ENCODE results near the gene CTPS1. TPM values are rescaled to one million over a fixed set of nuclear protein-coding genes. Genes with fewer than 3 reads are reported as not detected.

Gene CTPS1
- total RNA-seq, 2 donors from 2014 or later = 14.1 to 25.5 TPM

DNA sequence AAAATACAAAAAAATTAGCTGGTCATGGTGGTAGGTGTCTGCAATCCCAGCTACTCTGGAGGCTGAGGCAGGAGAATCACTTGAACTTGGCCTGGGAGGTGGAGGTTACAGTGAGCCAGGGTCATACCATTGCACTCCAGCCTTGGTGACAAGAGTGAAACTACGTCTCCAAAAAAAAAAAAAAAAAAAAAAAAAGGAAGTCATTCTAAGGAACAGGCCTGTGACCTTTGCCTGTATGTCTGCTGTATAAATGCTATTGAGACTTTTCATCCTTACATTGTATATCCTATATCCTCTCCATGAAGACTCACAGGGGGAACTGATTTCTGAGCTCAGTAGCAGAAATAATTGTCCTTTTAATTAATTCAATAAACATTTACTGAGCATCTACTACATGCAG, 7.5 kb upstream of the CTPS1 start:
- intact Hi-C loops (cut with DNase I) = no loop called here

GRCh38 chr1:40973912-40974311, 5.6 kb upstream of the CTPS1 start:
- no peak for TF ChIP-seq CTCF (IDR thresholded peaks at IDR 0.05)
- intact Hi-C loops (cut with DNase I) = no loop called here

More for the DNA sequence above, 7.5 kb upstream of the CTPS1 start:
- DNase-seq = no peak
- Histone ChIP-seq H3K36me3 (no peaks in the 10 kb centered on the region), H3K27me3 (no peaks in the 10 kb centered on the region), H3K27ac (no peak overlapping the region), H3K4me3 (no peak overlapping the region), H3K9ac (ENCODE audit: low read depth in 2 of 2, low read length in 2 of 2) (no peak overlapping the region), H3K4me1 (no peaks in the 10 kb centered on the region), H3K9me3 (no peaks in the 10 kb centered on the region)
- no peak for TF ChIP-seq CTCF (IDR thresholded peaks at IDR 0.05)

DNA sequence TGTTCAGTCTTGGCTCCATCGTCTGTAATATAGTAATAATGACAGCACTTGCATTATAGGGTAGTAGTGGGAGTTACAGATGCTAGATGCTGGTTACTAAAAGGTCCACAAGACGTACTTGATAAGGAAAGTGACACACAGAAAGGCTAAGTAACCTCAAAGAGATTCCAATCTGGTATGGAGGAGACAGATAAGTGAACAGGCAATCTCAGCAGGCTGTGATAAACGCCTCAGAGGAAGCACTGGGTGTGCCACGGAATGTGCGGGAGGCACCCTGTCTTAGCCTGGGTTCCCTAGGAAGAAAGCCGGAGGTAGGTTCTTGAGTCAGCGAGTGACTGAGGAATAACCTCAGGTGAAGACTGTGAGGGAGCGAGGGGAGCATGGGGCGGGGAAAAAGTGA, 4.6 kb upstream of the CTPS1 start:
- Histone ChIP-seq H3K27me3 (no peaks in the 10 kb centered on the region), H3K9ac (ENCODE audit: low read depth in 2 of 2, low read length in 2 of 2) (no peak overlapping the region), H3K4me1 (no peaks in the 10 kb centered on the region), H3K27ac (no peak overlapping the region), H3K4me3 (no peak overlapping the region), H3K9me3 (no peaks in the 10 kb centered on the region), H3K36me3 (no peaks in the 10 kb centered on the region)
- intact Hi-C loops (cut with DNase I) = no loop called here
- no peak for DNase-seq
- TF ChIP-seq CTCF (IDR thresholded peaks at IDR 0.05) = no peak

More at GRCh38 chr1:40973912-40974311, 5.6 kb upstream of the CTPS1 start:
- no peak overlapping the region for H3K27ac ChIP-seq
- no peak for DNase-seq
- no peaks in the 10 kb centered on the region for H3K27me3 ChIP-seq
- no peaks in the 10 kb centered on the region for H3K36me3 ChIP-seq
- H3K9ac ChIP-seq (ENCODE audit: low read depth in 2 of 2, low read length in 2 of 2) = no peak overlapping the region
- no peaks in the 10 kb centered on the region for H3K9me3 ChIP-seq
- H3K4me3 ChIP-seq = no peak overlapping the region
- H3K4me1 ChIP-seq = no peaks in the 10 kb centered on the region

GRCh38 chr1:40976952-40977690, 2.4 kb upstream of the CTPS1 start:
- no peak overlapping the region for H3K4me3 ChIP-seq
- H3K4me1 ChIP-seq = no peaks in the 10 kb centered on the region
- intact Hi-C loops (cut with DNase I) = no loop called here
- no peak overlapping the region for H3K9ac ChIP-seq (ENCODE audit: low read depth in 2 of 2, low read length in 2 of 2)
- TF ChIP-seq CTCF (IDR thresholded peaks at IDR 0.05) = no peak
- no peaks in the 10 kb centered on the region for H3K27me3 ChIP-seq
- H3K27ac ChIP-seq = no peak overlapping the region
- DNase-seq = no peak
- no peaks in the 10 kb centered on the region for H3K36me3 ChIP-seq
- H3K9me3 ChIP-seq = no peaks in the 10 kb centered on the region

DNA sequence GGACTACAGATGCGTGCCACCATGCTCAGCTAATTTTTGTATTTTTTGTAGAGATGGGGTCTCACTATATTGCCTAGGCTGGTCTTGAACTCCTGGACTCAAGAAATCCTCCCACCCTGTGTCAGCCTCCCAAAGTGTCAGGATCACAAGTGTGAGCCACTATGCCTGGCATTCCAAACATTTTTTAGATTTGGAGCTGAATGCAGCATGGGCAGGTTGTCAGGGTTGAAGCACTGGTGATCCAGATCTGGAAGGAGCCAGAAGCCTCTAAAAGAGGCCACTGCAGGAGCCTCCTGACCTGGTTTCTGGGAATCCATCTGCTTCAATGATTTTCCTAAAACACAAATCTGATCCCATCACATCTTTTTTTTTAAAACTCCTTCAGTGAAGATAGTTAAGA, 1.8 kb upstream of the CTPS1 start:
- Histone ChIP-seq H3K4me1 (no peaks in the 10 kb centered on the region), H3K9me3 (no peaks in the 10 kb centered on the region), H3K36me3 (no peaks in the 10 kb centered on the region), H3K4me3 (no peak overlapping the region), H3K9ac (ENCODE audit: low read depth in 2 of 2, low read length in 2 of 2) (no peak overlapping the region), H3K27me3 (no peaks in the 10 kb centered on the region), H3K27ac (no peak overlapping the region)
- TF ChIP-seq CTCF (IDR thresholded peaks at IDR 0.05) = no peak
- intact Hi-C loops (cut with DNase I) = no loop called here
- no peak for DNase-seq

Measured in colonic mucosa (tissue), 4 donors.